Uterus (tissue), 4 donors: Measurements from ENCODE around the gene ALAS1. TPM values are rescaled to one million over a fixed set of nuclear protein-coding genes. Genes with fewer than 3 reads are reported as not detected.

Source experiments
- DNase-seq, 2 donors: peaks; one replicate each; pipeline ENCODE4 v3.0.0-alpha.2; 2019 to 2020
- H3K27ac ChIP-seq, 2 donors: fragments of 200-600 bp; sonication (generic); 1 replicate in 1 of 2; 2 replicates in 1 of 2; pipeline ENCODE4 v1.5.1; 2016 to 2018
- H3K27me3 ChIP-seq, 2 donors: fragments of 200-600 bp; sonication (generic); one replicate each; pipeline ENCODE4 v1.5.1; 2018 to 2019; ENCODE audit warnings: control low read depth in 1 of 2
- H3K36me3 ChIP-seq, 2 donors: fragments of 200-600 bp; sonication (generic); one replicate each; pipeline ENCODE4 v1.5.1; 2019; ENCODE audit warnings: control low read depth in 1 of 2
- H3K4me1 ChIP-seq, 2 donors: fragments of 200-600 bp; sonication (generic); one replicate each; pipeline ENCODE4 v1.5.1; 2018 to 2019; ENCODE audit warnings: control low read depth in 1 of 2
- H3K4me3 ChIP-seq, 2 donors: fragments of 200-600 bp; sonication (generic); 1 replicate in 1 of 2; 2 replicates in 1 of 2; pipeline ENCODE4 v1.5.1; 2018 to 2019; ENCODE audit warnings: mild to moderate bottlenecking in 1 of 2
- H3K9me3 ChIP-seq, 2 donors: fragments of 200-600 bp; sonication (generic); one replicate each; pipeline ENCODE4 v1.5.1; 2019; ENCODE audit warnings: control low read depth in 1 of 2
- POLR2A ChIP-seq, 2 donors: fragments of 450-650 bp; IDR thresholded peaks; one replicate each; pipeline ENCODE4 v1.6.1; 2016; ENCODE audit warnings: antibody characterized with exemption in 2 of 2, mild to moderate bottlenecking in 1 of 2, moderate library complexity in 1 of 2
- intact Hi-C: fragments of 100-400 bp; cut with DNase I; formaldehyde crosslinking; loops from one replicate; pipeline ENCODE4 v1.15.1; 2023; ENCODE audit warnings: low total_unique reads
- total RNA-seq, 4 donors: library from RNA; depleted of rRNA in 3 of 4; stranded (reverse); fragments of >200 nt in 3 of 4; gene quantifications; one replicate each; pipeline versions ENCODE4 v1.1.0 to v1.2.4, GENCODE V29; 2014 to 2023
- TF ChIP-seq, protein P1 (sequence below), 4 experiments: fragments of 200-600 bp in 2 of 4; fragments of 450-650 bp in 2 of 4; sonication (generic) in 2 of 4; IDR thresholded peaks; one replicate each; pipeline ENCODE4 v1.5.1; 2016 to 2019; ENCODE audit warnings: antibody characterized with exemption in 4 of 4, mild to moderate bottlenecking in 2 of 4, moderate library complexity in 1 of 4
- donor health status: DM: yes; HTN: yes; CAD: no.

Gene ALAS1
- total RNA-seq, 4 donors from 2014 or later = 4.9 to 56.2 (median 36.2) TPM

GRCh38 chr3:52226229-52226817, 28.4 kb downstream of the ALAS1 start:
- no peak for DNase-seq
- Histone ChIP-seq H3K9me3 (no peaks in the 10 kb centered on the region), H3K27ac (no peak overlapping the region), H3K4me1 (no peaks in the 10 kb centered on the region), H3K4me3 (no peak overlapping the region), H3K36me3 (no peaks in the 10 kb centered on the region), H3K27me3 (no peaks in the 10 kb centered on the region)
- intact Hi-C loops = no loop called here
- TF ChIP-seq, protein P1, sequence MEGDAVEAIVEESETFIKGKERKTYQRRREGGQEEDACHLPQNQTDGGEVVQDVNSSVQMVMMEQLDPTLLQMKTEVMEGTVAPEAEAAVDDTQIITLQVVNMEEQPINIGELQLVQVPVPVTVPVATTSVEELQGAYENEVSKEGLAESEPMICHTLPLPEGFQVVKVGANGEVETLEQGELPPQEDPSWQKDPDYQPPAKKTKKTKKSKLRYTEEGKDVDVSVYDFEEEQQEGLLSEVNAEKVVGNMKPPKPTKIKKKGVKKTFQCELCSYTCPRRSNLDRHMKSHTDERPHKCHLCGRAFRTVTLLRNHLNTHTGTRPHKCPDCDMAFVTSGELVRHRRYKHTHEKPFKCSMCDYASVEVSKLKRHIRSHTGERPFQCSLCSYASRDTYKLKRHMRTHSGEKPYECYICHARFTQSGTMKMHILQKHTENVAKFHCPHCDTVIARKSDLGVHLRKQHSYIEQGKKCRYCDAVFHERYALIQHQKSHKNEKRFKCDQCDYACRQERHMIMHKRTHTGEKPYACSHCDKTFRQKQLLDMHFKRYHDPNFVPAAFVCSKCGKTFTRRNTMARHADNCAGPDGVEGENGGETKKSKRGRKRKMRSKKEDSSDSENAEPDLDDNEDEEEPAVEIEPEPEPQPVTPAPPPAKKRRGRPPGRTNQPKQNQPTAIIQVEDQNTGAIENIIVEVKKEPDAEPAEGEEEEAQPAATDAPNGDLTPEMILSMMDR (IDR thresholded peaks at IDR 0.05) = no peak
- no peak for TF ChIP-seq POLR2A (IDR thresholded peaks at IDR 0.05)

- no peaks in the 10 kb centered on the region for H3K36me3 ChIP-seq
- no peaks in the 10 kb centered on the region for H3K9me3 ChIP-seq
- H3K27ac ChIP-seq = no peak overlapping the region
- no peak for TF ChIP-seq POLR2A (IDR thresholded peaks at IDR 0.05)
- TF ChIP-seq, protein P1 (IDR thresholded peaks at IDR 0.05) = no peak
- no peak for DNase-seq
- intact Hi-C loops = no loop called here
- H3K4me3 ChIP-seq = no peak overlapping the region
- no peaks in the 10 kb centered on the region for H3K4me1 ChIP-seq
- no peaks in the 10 kb centered on the region for H3K27me3 ChIP-seq
These were observed 29.2 kb downstream of the ALAS1 start for GRCh38 chr3:52227117-52227516.

DNA sequence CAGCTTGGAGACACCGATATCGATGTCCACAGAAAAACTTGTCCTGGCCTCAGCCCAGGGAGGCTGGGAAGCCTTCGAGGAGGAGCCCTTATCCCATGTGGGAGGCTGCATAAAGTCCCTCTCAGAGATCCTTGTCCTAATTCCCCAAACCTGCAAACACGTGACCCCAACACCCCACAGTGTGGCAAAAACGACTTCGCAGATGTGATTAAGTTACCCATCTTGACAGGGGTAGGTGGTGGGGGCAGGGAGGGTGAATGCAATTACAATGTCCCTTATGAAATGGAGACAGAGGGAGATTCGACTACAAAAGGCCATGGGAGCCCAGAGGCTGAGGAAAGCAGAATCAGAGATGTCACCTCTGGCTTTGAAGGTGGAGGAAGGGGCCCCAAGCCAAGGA, 29.8 kb downstream of the ALAS1 start:
- TF ChIP-seq POLR2A (IDR thresholded peaks at IDR 0.05) = no peak
- TF ChIP-seq, protein P1 (IDR thresholded peaks at IDR 0.05) = no peak
- Histone ChIP-seq H3K27ac (no peak overlapping the region), H3K4me3 (no peak overlapping the region), H3K36me3 (no peaks in the 10 kb centered on the region), H3K9me3 (no peaks in the 10 kb centered on the region), H3K27me3 (no peaks in the 10 kb centered on the region), H3K4me1 (no peaks in the 10 kb centered on the region)
- intact Hi-C loops = no loop called here
- DNase-seq = no peak

DNA sequence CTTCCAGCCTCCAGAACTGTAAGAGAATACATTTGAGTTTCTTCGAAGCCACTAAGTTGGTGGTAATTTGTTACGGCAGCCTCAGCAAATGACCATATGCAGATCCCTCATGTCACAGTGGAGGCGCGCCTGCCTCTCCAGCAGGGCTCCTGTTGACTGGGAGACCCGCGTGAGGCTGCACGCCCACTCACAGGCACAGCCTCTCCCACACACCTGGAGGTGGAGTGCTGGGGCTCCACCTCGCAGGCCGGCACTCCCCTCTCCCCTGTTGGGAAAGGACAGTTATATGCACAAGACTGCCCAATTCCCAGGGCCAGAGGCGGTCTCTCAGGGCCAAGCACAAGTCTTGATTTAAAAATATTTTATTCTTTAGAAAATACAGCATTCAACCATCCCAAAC, 30.3 kb downstream of the ALAS1 start:
- TF ChIP-seq POLR2A (IDR thresholded peaks at IDR 0.05) = no peak
- TF ChIP-seq, protein P1 (IDR thresholded peaks at IDR 0.05) = no peak
- H3K4me3 ChIP-seq = no peak overlapping the region
- H3K27ac ChIP-seq = no peak overlapping the region
- H3K27me3 ChIP-seq = no peaks in the 10 kb centered on the region
- no peaks in the 10 kb centered on the region for H3K4me1 ChIP-seq
- intact Hi-C loops = no loop called here
- no peaks in the 10 kb centered on the region for H3K9me3 ChIP-seq
- H3K36me3 ChIP-seq = no peaks in the 10 kb centered on the region
- DNase-seq = no peak

DNA sequence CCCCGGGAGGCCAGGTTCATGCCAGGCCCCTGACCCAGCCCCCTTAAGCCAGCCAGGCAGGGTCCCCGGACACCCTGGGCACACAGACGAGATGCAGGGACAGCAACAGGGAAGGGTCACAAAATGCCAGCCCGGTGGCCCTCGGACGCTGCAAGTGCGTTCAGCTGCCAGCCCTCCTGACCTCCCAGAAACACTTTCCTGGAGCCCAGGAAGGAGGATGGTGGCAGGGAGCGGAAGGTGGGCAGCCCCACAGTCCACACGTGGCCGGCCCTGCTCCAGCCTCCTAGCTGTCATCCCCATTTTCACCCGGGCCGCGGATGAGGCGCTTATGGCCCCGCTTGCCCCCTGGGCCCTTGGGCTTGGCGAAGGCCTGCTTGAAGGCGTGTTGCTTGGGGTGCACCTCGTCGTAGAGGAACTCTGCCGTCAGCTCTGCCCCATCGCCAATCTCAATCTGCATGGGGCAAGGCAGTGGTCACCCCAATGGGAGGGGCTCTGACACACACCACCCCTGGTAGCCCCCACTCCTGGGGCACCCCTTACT, 30.9 kb downstream of the ALAS1 start:
- Histone ChIP-seq H3K27me3 (no peaks in the 10 kb centered on the region), H3K4me3 (no peak overlapping the region), H3K9me3 (no peaks in the 10 kb centered on the region), H3K36me3 (no peaks in the 10 kb centered on the region), H3K4me1 (no peaks in the 10 kb centered on the region), H3K27ac (no peak overlapping the region)
- no peak for DNase-seq
- TF ChIP-seq POLR2A (IDR thresholded peaks at IDR 0.05) = no peak
- TF ChIP-seq, protein P1 (IDR thresholded peaks at IDR 0.05) = no peak
- intact Hi-C loops = no loop called here
